HG03045 (cell line): ENCODE data around the gene SPCS2.
"Not testable (repeated sequence)": the region's sequence is repeated elsewhere in the genome, so short reads cannot be mapped to it uniquely, and the experiment has no call there.

Source experiments
- ATAC-seq: cut with Tn5 transposase; IDR thresholded peaks from one replicate; pipeline ENCODE4 v1.9.1; 2021; ENCODE audit warnings: mild to moderate bottlenecking, moderate library complexity; ENCODE audit not compliant: unreplicated experiment

The SPCS2 gene

DNA sequence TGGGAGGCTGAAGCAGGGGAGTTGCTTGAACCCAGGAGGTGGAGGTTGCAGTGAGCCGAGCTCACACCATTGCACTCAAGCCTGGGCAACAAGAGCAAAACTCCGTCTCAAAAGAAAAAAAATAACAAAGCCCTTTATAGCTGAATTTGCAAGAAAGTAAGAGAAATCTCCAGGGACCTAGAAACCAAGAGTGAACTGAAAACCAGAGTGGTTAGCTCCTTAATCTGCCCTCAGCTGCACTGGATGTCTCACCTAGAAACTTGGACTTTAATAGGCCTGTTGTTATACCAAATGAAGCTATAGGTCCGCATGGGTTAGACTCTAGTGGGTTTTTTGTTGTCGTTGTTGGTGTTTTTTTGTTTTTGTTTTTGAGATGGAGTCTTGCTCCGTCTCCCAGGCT, 43.8 kb downstream of the SPCS2 start:
- ATAC-seq, result no peak

DNA sequence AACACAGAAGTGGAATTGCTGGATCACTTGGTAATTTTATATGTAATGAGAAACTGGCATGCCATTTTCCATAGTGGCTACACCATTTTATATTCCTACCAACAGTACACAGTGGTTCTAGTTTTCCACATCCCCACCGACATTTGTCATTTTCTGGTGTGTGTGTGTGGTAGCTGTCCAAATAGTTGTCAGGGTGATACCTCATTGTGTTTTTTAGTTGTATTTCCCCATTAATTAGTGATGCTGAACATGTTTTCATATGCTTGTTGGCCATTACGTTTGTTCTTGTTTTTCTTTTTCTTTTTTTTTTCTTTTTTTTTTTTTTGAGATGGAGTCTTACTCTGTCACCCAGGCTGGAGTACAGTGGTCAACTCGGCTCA, 51.9 kb downstream of the SPCS2 start:
- no peak for ATAC-seq

DNA sequence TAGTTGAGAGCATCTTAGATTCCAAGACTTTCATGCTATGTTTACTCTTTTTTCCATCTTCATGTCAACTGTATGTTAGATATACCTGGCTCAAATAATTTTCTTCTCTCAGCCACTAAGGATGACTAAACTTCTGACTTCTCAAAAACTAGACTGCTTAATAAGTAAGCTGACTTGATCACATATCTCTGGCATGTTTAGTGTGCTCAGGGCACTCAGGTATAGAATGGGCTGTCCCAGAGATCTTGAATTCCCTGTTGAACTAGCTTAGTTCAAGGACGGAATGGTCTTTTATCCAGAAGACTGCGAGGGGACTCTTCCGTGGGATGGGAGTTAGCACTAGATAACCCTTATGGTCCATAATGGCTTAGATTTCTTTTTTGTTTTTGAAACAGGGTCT, 52.6 kb downstream of the SPCS2 start:
- no peak for ATAC-seq

DNA sequence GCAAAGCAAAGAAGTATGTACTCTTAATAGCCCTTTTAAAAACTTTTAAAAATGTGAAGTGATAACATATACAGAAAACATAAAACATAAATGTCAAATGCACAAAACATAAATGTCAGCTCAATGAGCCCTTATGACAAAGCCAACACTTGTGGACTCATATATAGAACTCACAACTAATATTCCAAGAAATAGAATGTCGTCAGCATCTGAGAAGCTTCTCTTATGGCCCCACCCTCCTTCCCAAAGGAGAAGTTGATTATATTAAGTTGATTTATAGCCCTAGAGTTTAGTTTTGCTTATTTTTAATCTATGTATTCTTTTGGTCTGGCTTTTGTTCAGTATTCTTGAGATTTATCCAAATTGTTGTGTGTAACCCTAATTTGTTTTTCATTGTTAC, 53.5 kb downstream of the SPCS2 start:
- ATAC-seq, result no peak

DNA sequence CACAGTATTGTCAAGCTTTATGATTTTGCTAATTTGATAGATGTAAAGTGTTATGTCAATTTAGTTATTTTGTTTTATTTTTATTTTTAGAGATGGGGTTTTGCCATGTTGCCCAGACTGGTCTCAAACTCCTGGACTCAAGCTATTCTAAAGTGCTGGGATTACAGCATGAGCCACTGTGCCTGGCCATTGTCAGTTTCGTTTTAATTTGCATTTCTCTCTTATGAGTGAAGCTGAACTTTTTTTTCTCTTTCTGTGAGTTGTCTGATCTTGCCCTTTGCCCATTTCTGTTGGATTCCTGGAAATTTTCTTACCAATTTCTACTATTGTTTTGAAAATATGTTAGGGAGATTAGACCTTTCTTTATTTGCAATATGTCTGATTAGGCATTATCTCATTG, 55.1 kb downstream of the SPCS2 start:
- ATAC-seq, result no peak

DNA sequence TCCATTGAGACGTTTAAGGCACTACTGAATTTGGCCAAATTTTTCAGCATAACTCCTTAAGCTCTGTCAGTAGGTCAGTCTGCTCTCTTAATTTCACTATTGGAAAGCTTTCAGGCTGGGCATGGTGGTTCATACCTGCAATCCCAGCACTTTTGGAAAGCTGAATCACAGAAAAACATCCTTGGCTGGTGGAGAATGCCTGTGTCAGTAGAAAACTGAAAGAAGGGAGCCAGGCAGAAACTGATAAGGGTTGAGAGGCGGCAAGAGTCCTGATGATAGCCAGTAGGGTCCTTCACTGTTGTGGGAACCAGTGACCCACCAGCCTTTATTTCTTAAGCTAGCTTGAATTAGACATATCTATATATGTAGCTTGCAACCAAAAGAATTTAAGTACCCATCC, 62.3 kb downstream of the SPCS2 start:
- no peak for ATAC-seq

DNA sequence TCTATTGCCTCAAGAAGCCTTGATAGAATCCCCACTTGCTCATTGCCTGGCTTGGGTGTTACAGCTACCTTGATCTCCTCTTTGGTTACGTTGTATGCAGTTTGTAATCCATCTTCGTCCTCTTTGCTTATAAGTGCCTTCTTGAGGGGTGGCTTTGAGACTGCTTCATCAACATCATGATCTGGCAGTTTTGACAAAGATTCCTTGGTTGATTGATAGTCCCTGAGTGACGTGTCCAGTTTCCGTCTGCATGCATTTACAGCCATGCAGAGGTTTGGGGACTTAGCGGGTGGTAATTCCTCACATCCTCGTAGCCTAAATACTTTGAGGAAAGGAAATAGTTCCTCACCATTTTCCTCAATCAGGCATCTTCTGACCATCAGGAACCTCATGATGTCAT, 62.8 kb downstream of the SPCS2 start:
- ATAC-seq, result no peak

DNA sequence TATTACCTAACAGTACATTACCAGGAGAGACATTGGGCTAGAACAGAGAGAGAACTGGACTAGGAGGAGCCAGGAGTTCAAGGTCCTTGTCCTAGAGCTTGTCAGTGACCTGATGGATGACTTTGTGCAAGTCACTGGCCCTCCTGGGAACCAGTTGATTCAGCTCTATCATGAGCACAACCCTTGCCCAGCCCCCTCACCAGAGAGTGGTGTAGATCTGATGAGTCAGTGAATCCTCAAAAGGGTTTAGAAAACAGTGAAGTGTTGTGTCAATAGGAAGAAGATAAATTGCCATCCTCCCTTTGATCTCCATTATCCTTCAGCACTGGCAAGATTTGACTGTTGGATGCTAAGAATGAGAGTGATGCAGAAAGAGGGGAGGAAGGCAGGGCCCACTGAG, 64.0 kb downstream of the SPCS2 start:
- ATAC-seq, result no peak

DNA sequence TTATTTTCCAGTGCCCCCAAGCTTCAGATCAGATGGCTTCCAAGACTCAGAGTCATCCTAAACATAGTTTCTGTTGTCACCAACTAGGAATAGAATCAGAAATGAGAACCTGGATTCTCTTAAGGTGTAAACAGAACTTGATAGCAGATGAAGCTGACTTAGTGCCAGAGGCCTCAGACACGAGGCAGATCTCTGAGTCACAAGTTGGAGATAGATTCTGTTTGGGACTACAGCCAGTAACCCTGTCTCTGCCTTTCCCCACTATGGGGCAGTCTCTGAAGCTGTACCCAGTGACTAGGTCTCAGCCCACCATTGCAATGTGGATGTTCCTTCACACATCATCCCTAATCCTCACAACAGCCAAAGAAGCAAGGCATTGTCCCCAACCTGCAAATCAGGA, 65.1 kb downstream of the SPCS2 start:
- ATAC-seq, result no peak

DNA sequence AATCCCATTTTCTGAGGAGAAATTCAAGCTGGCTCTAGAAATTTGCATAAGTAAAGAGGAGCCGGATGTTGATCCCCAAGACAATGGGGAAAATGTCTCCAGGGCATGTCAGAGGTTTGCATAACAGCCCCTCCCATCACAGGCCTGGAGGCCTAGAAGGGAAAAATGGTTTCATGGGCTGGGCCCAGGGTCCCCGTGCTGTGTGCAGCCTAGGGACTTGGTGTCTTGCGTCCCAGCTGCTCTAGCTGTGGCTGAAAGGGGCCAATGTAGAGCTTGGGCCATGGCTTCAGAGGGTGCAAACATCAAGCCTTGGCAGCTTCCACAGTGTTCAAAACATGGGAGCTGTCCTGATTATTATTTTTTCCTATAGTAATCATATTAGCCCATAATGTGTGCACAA, 70.1 kb downstream of the SPCS2 start:
- ATAC-seq, result not testable (repeated sequence)

DNA sequence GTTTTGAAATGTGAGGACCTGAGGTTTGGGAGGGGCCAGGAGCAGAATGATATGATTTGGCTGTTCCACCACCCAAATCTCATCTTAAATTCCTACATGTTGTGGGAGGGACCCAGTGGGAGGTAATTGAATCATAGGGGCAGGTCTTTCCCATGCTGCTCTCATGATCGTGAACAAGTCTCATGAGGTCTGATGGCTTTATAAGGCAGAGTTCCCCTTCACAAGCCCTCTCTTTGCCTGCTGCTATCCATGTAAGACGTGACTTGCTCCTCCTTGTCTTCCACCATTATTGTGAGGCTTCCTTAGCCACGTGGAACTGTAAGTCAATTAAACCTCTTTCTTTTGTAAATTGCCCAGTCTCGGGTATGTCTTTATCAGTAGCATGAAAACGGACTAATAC, 71.3 kb downstream of the SPCS2 start:
- not testable (repeated sequence) for ATAC-seq

DNA sequence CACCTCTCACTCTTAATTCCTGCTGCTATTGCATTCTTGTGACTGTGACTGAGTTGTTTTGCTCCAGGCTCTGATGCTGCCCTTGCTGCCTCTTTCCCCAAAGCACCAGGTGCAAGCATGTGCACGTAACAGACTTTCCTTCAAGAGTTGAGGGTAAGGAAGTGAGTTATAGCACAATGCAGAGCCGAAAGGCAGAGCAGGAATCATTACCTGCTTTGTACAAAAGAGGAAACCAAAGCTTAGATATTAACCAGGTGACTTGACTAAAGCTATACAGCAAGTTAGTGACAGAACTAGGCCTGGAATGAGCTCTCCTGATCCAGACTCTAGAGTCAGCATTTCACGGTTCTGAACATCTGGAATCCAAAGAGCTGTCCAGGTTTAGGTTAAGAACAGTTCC, 73.2 kb downstream of the SPCS2 start:
- ATAC-seq, result no peak

DNA sequence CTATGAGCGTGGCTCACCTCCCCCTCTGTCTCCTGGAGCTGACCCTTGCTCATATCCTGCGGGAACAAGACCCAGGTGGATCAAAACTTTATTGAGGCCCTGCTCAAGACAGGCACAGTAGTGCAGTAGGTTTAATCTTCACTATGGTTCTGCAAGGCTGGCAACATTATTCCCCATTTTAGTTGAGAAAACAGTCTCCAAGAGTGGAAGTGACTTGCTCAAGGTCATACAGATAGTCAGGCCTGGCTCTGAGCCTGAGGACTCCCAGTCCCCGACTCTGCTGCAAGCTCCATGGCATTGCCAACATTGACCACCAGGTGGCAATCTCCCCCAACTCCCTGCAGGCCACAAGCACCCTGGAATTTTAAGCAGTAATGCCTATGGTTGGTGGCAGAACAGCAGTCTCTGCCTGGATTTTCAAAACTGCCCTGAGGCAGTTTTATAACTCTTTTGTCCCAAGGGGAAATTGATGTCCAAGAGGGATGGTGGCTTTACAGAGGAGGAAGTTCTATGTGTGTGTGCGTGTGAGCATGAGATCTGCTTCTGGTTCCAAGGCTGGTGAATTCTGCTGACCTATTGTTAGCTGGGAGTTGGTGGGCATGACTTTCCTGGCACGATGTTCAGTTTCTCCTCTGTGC, 73.8 kb downstream of the SPCS2 start:
- peak; percentile 71 for ATAC-seq

DNA sequence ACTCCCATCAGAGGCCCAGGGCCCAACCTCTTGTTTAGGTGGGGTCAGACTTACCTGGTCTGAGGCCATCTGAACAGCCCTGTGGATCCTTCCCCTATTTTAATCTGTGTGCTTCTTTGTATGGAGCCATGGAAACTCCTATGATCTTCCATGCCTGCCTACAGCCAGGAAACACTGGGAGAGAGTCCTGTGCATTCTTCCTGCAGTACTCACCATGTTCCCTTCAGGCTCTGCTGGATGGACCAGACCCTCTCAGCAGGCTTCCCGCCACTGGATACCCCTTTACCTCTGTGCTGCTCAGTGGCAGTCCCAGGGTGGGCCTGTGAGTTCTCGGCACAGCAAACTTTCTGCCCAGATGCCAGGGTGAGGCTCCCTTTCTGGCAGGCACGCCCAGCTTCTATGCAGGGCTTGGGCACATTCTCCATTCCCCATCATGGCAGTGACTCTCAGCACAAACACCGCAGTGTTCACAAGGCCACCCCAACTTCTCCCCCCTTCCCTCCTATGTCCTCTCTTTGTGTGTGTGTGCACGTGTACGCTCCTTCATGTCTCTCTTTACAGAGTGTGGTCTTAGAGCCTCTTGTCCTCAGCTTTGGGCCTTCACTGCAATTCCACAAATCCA, 74.5 kb downstream of the SPCS2 start:
- no peak for ATAC-seq

DNA sequence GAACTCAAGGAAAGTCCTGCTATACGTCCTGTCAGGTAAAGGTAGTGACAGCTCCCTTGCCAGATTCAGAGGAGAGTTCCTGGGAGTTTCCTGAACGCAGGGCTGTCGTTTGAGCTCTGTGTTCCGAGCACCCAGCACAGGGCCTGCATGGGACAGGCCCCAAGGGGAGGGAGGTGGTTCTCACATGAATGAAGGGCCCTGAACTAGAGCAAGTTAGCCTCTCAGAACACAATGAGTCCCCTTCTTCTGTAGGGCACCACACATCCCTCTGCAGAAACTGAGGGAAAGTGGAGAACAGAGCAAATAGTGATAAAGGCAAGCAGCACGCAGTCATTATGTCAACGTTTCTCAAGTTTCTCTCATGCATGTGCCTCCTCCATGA, 75.0 kb downstream of the SPCS2 start:
- no peak for ATAC-seq

DNA sequence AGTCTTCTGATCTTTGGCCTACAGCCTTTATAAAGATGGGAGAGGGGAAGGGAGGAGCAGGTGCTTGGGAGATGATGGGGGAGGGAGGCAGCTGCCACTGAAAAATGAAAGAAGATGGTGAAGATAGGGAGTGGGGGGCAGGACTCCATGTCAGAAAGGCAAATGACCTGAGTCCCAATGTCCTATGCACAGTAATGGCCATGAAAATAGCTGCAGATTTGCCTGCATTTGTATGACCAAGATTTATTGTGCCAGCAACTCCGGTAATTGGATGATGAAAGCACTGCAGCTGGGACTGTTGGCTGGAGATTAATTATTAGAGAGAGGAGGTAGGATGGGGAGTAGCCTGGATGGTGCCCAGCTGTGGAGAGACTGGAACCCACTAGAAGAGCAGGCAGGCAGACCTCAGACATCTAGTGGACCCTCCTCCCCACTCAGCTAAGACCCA, 75.7 kb downstream of the SPCS2 start:
- no peak for ATAC-seq

DNA sequence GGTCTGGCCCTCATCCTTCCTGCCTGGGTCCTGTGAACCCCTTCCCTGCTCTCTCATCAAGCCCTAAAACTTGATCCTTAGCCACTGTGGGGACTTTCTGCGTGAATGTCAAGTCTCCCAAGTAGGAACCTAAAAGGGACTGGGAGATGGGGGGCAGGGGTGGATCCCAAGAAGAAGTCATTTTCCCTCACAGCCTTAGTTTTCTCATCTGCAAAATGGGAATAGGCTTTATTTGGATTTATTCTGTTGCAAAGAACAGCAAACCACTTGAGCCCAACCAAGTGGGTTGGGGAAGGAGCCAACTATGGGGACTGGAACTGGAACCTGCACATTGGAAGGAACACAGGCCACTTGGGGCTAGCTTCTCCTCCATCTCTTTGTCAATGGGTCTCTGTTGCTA, 76.5 kb downstream of the SPCS2 start:
- no peak for ATAC-seq

DNA sequence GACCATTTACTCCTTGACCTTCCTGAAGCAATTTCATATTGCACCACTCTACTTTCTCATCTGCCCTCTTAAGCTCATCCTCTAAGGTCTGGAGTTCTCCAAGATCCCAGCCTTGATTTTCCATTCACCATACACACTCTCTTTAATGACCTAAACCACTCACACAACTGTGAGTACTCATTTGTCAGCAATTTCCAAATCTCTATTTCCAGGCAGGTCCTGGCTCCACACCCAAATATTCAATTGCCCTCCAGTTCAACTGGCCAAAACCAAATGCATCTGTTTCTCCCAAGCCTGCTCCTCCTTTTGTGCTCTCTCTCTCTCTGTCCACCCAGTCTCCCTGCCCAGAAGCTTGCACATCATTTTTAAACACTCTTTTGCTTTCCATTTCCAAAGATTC, 79.3 kb downstream of the SPCS2 start:
- ATAC-seq, result no peak
